Breast epithelium (tissue), 4 donors: ENCODE data around the gene GMNC. TPM values are rescaled to one million over a fixed set of nuclear protein-coding genes. Genes with fewer than 3 reads are reported as not detected.

Experiments
- DNase-seq, 2 donors: peaks; one replicate each; pipeline ENCODE4 v3.0.0-alpha.2; 2019; ENCODE audit warnings: low spot score in 2 of 2
- H3K27ac ChIP-seq, 2 donors: fragments of 200-600 bp; sonication (generic) in 1 of 2; one replicate each; pipeline ENCODE4 v1.5.1; 2016 to 2019; ENCODE audit warnings: mild to moderate bottlenecking in 1 of 2
- H3K27me3 ChIP-seq, 2 donors: fragments of 200-600 bp; sonication (generic) in 1 of 2; one replicate each; pipeline versions ENCODE4 v1.5.1 to v1.6.0; 2017 to 2019; ENCODE audit warnings: control low read depth in 1 of 2, mild to moderate bottlenecking in 1 of 2
- H3K36me3 ChIP-seq: fragments of 200-600 bp; one replicate; pipeline ENCODE4 v1.5.1; 2019
- H3K4me1 ChIP-seq, 2 donors: fragments of 200-600 bp; sonication (generic); one replicate each; pipeline ENCODE4 v1.5.1; 2016 to 2019; ENCODE audit warnings: control low read depth in 1 of 2
- H3K4me3 ChIP-seq, 3 donors: fragments of 200-600 bp; sonication (generic); 1 replicate in 2 of 3; 2 replicates in 1 of 3; pipeline ENCODE4 v1.5.1; 2016 to 2019; ENCODE audit warnings: mild to moderate bottlenecking in 3 of 3, moderate library complexity in 2 of 3
- H3K9me3 ChIP-seq, 2 donors: fragments of 200-600 bp; sonication (generic) in 1 of 2; one replicate each; pipeline ENCODE4 v1.5.1; 2016 to 2019; ENCODE audit warnings: control low read depth in 1 of 2
- CTCF ChIP-seq, 3 donors: fragments of 450-650 bp; IDR thresholded peaks; one replicate each; pipeline ENCODE4 v1.5.1; 2016 to 2017; ENCODE audit warnings: antibody characterized with exemption in 3 of 3, mild to moderate bottlenecking in 3 of 3, moderate library complexity in 3 of 3
- POLR2A ChIP-seq: fragments of 450-650 bp; IDR thresholded peaks from one replicate; pipeline ENCODE4 v1.6.1; 2016; ENCODE audit warnings: antibody characterized with exemption, mild to moderate bottlenecking, moderate library complexity
- POLR2AphosphoS5 ChIP-seq, 3 donors: sonication (generic); formaldehyde crosslinking; IDR thresholded peaks; one replicate each; pipeline ENCODE4 v1.6.1; 2017; ENCODE audit warnings: antibody characterized with exemption in 3 of 3
- intact Hi-C: fragments of 100-400 bp; cut with DNase I; formaldehyde crosslinking; loops from one replicate; pipeline ENCODE4 v1.15.1; 2023; ENCODE audit warnings: low total_unique reads
- total RNA-seq, 3 donors: library from RNA; depleted of rRNA; stranded (reverse); fragments of >200 nt; gene quantifications; one replicate each; pipeline ENCODE4 v1.1.0, GENCODE V29; 2016

The GMNC gene
- total RNA-seq, 3 donors from 2014 or later = under 0.01 TPM; not detected in 2

DNA sequence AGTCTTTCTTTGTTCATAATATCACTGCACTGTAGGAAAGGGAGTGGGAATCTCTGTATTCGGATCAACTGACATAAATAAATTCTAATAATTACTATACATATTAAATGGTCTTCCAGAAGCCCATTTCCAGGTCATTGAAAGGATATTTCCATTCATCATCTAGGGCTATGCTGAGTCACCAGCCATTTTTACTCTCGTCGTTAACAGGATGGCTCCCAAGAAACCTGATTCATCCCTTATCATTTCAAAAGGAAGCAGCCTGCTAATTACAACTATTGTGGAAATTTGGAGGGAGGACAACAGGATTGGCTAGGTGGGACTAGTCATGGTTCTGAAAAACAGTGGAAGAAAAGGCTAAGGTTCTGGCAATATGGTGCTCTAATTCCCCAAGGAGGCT is 13.6 kb downstream of the GMNC start:
- intact Hi-C loops = no loop called here
- H3K27ac ChIP-seq = no peak overlapping the region
- H3K4me3 ChIP-seq = no peak overlapping the region
- TF ChIP-seq POLR2A = no peak
- no peaks in the 10 kb centered on the region for H3K27me3 ChIP-seq
- no peaks in the 10 kb centered on the region for H3K36me3 ChIP-seq
- H3K9me3 ChIP-seq = no peaks in the 10 kb centered on the region
- H3K4me1 ChIP-seq = no peaks in the 10 kb centered on the region
- DNase-seq = no peak

DNA sequence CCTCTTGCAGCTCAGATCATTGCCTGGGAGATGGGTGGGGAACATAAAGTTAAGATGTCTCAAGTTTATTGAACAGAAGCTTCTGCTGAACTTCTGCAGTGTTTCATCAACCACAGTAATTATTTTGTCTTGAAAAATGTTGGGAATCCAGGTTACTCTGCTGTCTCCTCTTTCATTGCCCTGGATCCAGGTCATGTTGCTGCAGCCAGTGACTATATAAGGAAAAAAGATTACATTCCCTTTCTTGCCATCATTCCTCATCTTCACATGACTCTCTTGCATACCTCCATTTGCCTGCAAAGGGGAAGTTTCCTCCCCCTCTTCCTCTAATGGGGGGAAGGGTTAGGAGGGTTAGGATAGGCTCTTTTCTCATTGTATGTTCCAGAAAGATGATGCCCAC is 15.1 kb downstream of the GMNC start:
- Histone ChIP-seq H3K27me3 (no peaks in the 10 kb centered on the region), H3K4me1 (no peaks in the 10 kb centered on the region), H3K4me3 (no peak overlapping the region), H3K36me3 (no peaks in the 10 kb centered on the region), H3K27ac (no peak overlapping the region), H3K9me3 (no peaks in the 10 kb centered on the region)
- TF ChIP-seq POLR2AphosphoS5 (IDR thresholded peaks at IDR 0.05) (no peak), POLR2A (no peak), CTCF (IDR thresholded peaks at IDR 0.05) (no peak)
- DNase-seq = no peak
- intact Hi-C loops = no loop called here

DNA sequence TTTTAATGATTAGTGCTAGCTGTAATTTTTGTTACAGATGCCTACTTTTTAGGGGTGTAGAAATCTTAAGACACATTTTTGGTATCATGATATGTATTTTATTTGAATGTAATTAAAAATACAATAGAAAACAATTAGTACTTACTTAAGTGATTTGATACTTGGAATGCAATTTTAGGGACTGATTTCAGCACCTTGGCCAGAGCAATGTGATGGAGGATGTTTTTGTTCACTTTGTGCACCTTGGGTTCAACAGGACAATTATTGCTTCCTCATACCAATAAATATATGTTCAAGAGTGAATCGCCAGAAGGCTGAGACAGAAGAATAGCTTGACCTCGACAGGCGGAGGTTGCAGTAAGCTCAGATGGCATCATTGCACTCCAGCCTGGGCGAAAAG is 22.3 kb downstream of the GMNC start:
- TF ChIP-seq POLR2AphosphoS5 (IDR thresholded peaks at IDR 0.05) = no peak
- no peak for TF ChIP-seq POLR2A
- TF ChIP-seq CTCF (IDR thresholded peaks at IDR 0.05) = no peak
- Histone ChIP-seq H3K27me3 (no peaks in the 10 kb centered on the region), H3K27ac (no peak overlapping the region), H3K36me3 (no peaks in the 10 kb centered on the region), H3K4me1 (no peaks in the 10 kb centered on the region), H3K4me3 (no peak overlapping the region), H3K9me3 (no peaks in the 10 kb centered on the region)
- intact Hi-C loops = no loop called here
- DNase-seq = no peak

GRCh38 chr3:190831225-190831624 is 31.3 kb downstream of the GMNC start:
- intact Hi-C loops = no loop called here
- Histone ChIP-seq H3K9me3 (no peaks in the 10 kb centered on the region), H3K4me1 (no peaks in the 10 kb centered on the region), H3K4me3 (no peak overlapping the region), H3K27ac (no peak overlapping the region), H3K36me3 (no peaks in the 10 kb centered on the region), H3K27me3 (no peaks in the 10 kb centered on the region)
- TF ChIP-seq CTCF (IDR thresholded peaks at IDR 0.05) (no peak), POLR2AphosphoS5 (IDR thresholded peaks at IDR 0.05) (no peak), POLR2A (no peak)
- DNase-seq = no peak

- H3K27ac ChIP-seq = no peak overlapping the region
- H3K9me3 ChIP-seq = no peaks in the 10 kb centered on the region
- no peaks in the 10 kb centered on the region for H3K36me3 ChIP-seq
- H3K4me3 ChIP-seq = no peak overlapping the region
- H3K4me1 ChIP-seq = no peaks in the 10 kb centered on the region
- H3K27me3 ChIP-seq = no peaks in the 10 kb centered on the region
- TF ChIP-seq POLR2AphosphoS5 (IDR thresholded peaks at IDR 0.05) = no peak
- no peak for TF ChIP-seq POLR2A
- no peak for TF ChIP-seq CTCF (IDR thresholded peaks at IDR 0.05)
- no peak for DNase-seq
- intact Hi-C loops = no loop called here
These were observed 32.5 kb downstream of the GMNC start for GRCh38 chr3:190830031-190830430.

- Histone ChIP-seq H3K27me3 (no peaks in the 10 kb centered on the region), H3K4me1 (no peaks in the 10 kb centered on the region), H3K36me3 (no peaks in the 10 kb centered on the region), H3K27ac (no peak overlapping the region), H3K4me3 (no peak overlapping the region), H3K9me3 (no peaks in the 10 kb centered on the region)
- DNase-seq = peak in 1 of 2 donors; percentile 47
- TF ChIP-seq POLR2AphosphoS5 (IDR thresholded peaks at IDR 0.05) (no peak), CTCF (IDR thresholded peaks at IDR 0.05) (no peak), POLR2A (no peak)
- intact Hi-C loops = no loop called here
These were observed 36.5 kb downstream of the GMNC start for GRCh38 chr3:190826018-190826417.
